Astrocyte (in vitro differentiated cells and primary cell): ENCODE data around the gene TAGLN3. TPM values are rescaled to one million over a fixed set of nuclear protein-coding genes. Genes with fewer than 3 reads are reported as not detected.

Source experiments
- DNase-seq: peaks from one replicate; pipeline ENCODE4 v3.0.0-alpha.2; 2010; ENCODE audit warnings: low read depth
- FAIRE-seq: peaks from 2 replicates; lab custom pipeline; 2011; peaks lifted over from hg19 to GRCh38; lab: Jason Lieb, UNC
- H2AFZ ChIP-seq: 2 replicates; pipeline ENCODE4 v1.6.0; 2012; ENCODE audit warnings: low read depth, low read length, inconsistent platforms
- H3K27ac ChIP-seq: 2 replicates; pipeline ENCODE4 v1.5.1; 2011; ENCODE audit warnings: low read depth, low read length, inconsistent platforms
- H3K27me3 ChIP-seq: 2 replicates; pipeline ENCODE4 v1.6.0; 2011; ENCODE audit warnings: low read length, inconsistent platforms; ENCODE audit not compliant: insufficient read depth
- H3K36me3 ChIP-seq: 2 replicates; pipeline ENCODE4 v1.5.1; 2011; ENCODE audit warnings: low read length, inconsistent platforms; ENCODE audit not compliant: insufficient read depth
- H3K4me1 ChIP-seq: 2 replicates; pipeline ENCODE4 v1.5.1; 2011; ENCODE audit warnings: low read length, inconsistent platforms; ENCODE audit not compliant: insufficient read depth
- H3K4me2 ChIP-seq: 2 replicates; pipeline ENCODE4 v1.6.0; 2012; ENCODE audit warnings: low read length, inconsistent platforms
- H3K4me3 ChIP-seq: 2 replicates; pipeline ENCODE4 v1.5.1; 2011; ENCODE audit warnings: low read depth, mild to moderate bottlenecking, low read length, inconsistent platforms; ENCODE audit not compliant: insufficient read depth
- H3K79me2 ChIP-seq: 2 replicates; pipeline ENCODE4 v1.6.0; 2012; ENCODE audit warnings: mild to moderate bottlenecking, low read length, inconsistent platforms; ENCODE audit not compliant: insufficient read depth
- H3K9ac ChIP-seq: 2 replicates; pipeline ENCODE4 v1.6.0; 2012; ENCODE audit warnings: mild to moderate bottlenecking, low read length, inconsistent platforms
- H3K9me3 ChIP-seq: 2 replicates; pipeline ENCODE4 v1.5.1; 2012; ENCODE audit warnings: low read depth, mild to moderate bottlenecking, low read length, inconsistent platforms; ENCODE audit not compliant: insufficient read depth
- H4K20me1 ChIP-seq: 2 replicates; pipeline ENCODE4 v1.6.0; 2012; ENCODE audit warnings: low read length, inconsistent platforms; ENCODE audit not compliant: insufficient read depth
- H3K27ac Mint-ChIP-seq: one replicate; pipeline ENCODE4 v1.8.0; 2021; ENCODE audit warnings: mild to moderate bottlenecking, mixed read lengths; ENCODE audit not compliant: unreplicated experiment
- H3K27me3 Mint-ChIP-seq: one replicate; pipeline ENCODE4 v1.8.0; 2021; ENCODE audit warnings: low read depth, mixed read lengths; ENCODE audit not compliant: unreplicated experiment
- H3K36me3 Mint-ChIP-seq: one replicate; pipeline ENCODE4 v1.8.0; 2021; ENCODE audit warnings: low read depth, mixed read lengths; ENCODE audit not compliant: unreplicated experiment
- H3K4me1 Mint-ChIP-seq: one replicate; pipeline ENCODE4 v1.8.0; 2021; ENCODE audit warnings: low read depth, mixed read lengths; ENCODE audit not compliant: unreplicated experiment
- H3K4me3 Mint-ChIP-seq: one replicate; pipeline ENCODE4 v1.8.0; 2021; ENCODE audit warnings: mild to moderate bottlenecking, moderate library complexity, mixed read lengths; ENCODE audit not compliant: unreplicated experiment
- H3K9me3 Mint-ChIP-seq: one replicate; pipeline ENCODE4 v1.8.0; 2021; ENCODE audit warnings: mild to moderate bottlenecking, mixed read lengths; ENCODE audit not compliant: unreplicated experiment
- CTCF ChIP-seq: IDR thresholded peaks from 2 replicates; pipeline ENCODE4 v1.5.1; 2011; ENCODE audit warnings: low read depth, mild to moderate bottlenecking, inconsistent platforms, low read length, moderate library complexity; ENCODE audit not compliant: insufficient read depth
- EZH2 ChIP-seq: IDR thresholded peaks from 2 replicates; pipeline ENCODE4 v1.6.1; 2012; ENCODE audit warnings: mild to moderate bottlenecking, low read length, inconsistent platforms; ENCODE audit not compliant: insufficient read depth
- total RNA-seq: library from RNA; stranded (reverse); gene quantifications from 2 replicates; pipeline ENCODE4 v1.2.1, GENCODE V29; 2021

Gene TAGLN3
- total RNA-seq, 1 donor from 2014 or later = 8.7 TPM

GRCh38 chr3:112059497-112059896 is 60.8 kb downstream of the TAGLN3 start:
- no peak overlapping the region for H3K27ac ChIP-seq
- no peaks in the 10 kb centered on the region for H3K9me3 ChIP-seq
- Mint-ChIP-seq H3K9me3 (no peaks in the 10 kb centered on the region), H3K27me3 (no peaks in the 10 kb centered on the region), H3K27ac (no peak overlapping the region), H3K4me1 (peaks cover 16% of the 10 kb centered on the region), H3K4me3 (no peak overlapping the region), H3K36me3 (no peaks in the 10 kb centered on the region)
- DNase-seq (no peak), FAIRE-seq (no peak)
- H3K4me2 ChIP-seq = no peak overlapping the region
- H3K79me2 ChIP-seq = no peaks in the 10 kb centered on the region
- peaks cover 17% of the 10 kb centered on the region for H3K4me1 ChIP-seq
- TF ChIP-seq CTCF (no peak), EZH2 (no peak)
- H3K4me3 ChIP-seq = no peak overlapping the region
- H4K20me1 ChIP-seq = no peaks in the 10 kb centered on the region
- no peak overlapping the region for H3K9ac ChIP-seq
- H2AFZ ChIP-seq = no peak overlapping the region
- H3K36me3 ChIP-seq = no peaks in the 10 kb centered on the region
- no peaks in the 10 kb centered on the region for H3K27me3 ChIP-seq

GRCh38 chr3:112061152-112061551 is 62.4 kb downstream of the TAGLN3 start:
- Histone ChIP-seq H2AFZ (peak overlapping the region; percentile 50), H3K27me3 (no peaks in the 10 kb centered on the region), H3K4me2 (peak overlapping the region; percentile 51), H3K9ac (peak overlapping the region; percentile 38), H3K9me3 (no peaks in the 10 kb centered on the region), H3K36me3 (no peaks in the 10 kb centered on the region), H3K27ac (peak overlapping the region; percentile 46), H3K4me3 (no peak overlapping the region), H3K4me1 (peaks cover 17% of the 10 kb centered on the region), H4K20me1 (no peaks in the 10 kb centered on the region), H3K79me2 (no peaks in the 10 kb centered on the region)
- Mint-ChIP-seq H3K36me3 (no peaks in the 10 kb centered on the region), H3K4me1 (peaks cover 16% of the 10 kb centered on the region), H3K4me3 (peak overlapping the region; percentile 12), H3K27me3 (no peaks in the 10 kb centered on the region), H3K9me3 (no peaks in the 10 kb centered on the region), H3K27ac (peak overlapping the region; percentile 70)
- DNase-seq (peak; percentile 75), FAIRE-seq (peak; percentile 81)
- no peak for TF ChIP-seq CTCF
- TF ChIP-seq EZH2 = no peak

Other genes starting within 250 kb of the TAGLN3 start
- 170 and 171 TPM in 2 replicates for gene PHLDB2, start 139.7 kb upstream of the TAGLN3 start, total RNA-seq
- 26.6 and 28.6 TPM in 2 replicates for gene ABHD10, start 19.9 kb upstream of the TAGLN3 start, total RNA-seq
- not detected in 2 replicates for gene TMPRSS7, start 35.8 kb downstream of the TAGLN3 start, total RNA-seq
- 21.3 and 21.9 TPM in 2 replicates for gene C3orf52, start 87.5 kb downstream of the TAGLN3 start, total RNA-seq
- gene GCSAM, start 134.3 kb downstream of the TAGLN3 start, total RNA-seq = not detected in 2 replicates